ENCODE data around the gene CAMK2G. TPM values are rescaled to one million over a fixed set of nuclear protein-coding genes. Genes with fewer than 3 reads are reported as not detected.

CAMK2G gene
- total RNA-seq, 2 experiments from 2014 or later: 29.1 to 34.8 TPM

DNA sequence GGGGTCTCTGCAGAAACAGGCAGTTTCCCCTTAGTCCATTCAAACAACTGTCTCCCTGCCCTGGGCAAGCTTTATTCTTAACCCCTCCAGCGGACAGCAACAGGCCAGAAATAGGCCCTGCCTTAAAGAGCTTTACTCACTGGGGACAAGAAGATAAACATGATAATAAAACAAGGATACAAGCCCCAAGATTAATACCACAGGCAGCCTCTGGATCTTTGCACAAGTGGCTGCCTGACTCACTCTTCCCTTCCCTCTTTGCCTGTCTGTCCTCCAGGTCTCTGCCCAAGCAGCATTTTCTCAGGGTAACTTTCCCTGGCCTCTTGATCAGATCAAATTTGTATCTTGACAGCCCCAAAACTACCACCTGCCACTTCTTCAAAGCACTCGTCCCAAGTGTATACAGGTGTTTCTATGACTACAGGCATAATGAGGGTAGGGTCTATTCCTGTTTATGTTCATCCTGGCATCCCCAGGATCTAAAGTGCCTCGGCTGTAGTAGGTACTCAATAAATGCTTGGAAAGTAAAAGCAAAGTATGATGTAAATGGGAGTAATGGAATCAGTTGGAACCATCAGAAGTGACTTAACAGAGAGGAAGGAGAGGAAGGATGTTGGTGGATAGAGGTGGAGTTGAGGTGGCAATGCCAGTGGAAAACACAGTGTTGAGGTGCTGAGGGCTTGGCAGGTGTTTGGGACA, 7.0 kb upstream of the CAMK2G start:
- ChIA-PET CTCF (ENCODE audit: unreplicated experiment) (interaction anchor here (2.0 kb wide), 1 partner anchor 34 kb away, joined by 25 read pairs; no protein-coding TSS in a partner anchor), POLR2A (interaction anchor here (0.6 to 3.3 kb wide), 3 partner anchors 17 to 285 kb away, joined by 4 to 22 read pairs (median 13); no protein-coding TSS in a partner anchor)
- H3K9me2 ChIP-seq (ENCODE audit: insufficient read depth, low read length): no peaks in the 10 kb centered on the region
- no peaks in the 10 kb centered on the region for H3K36me3 ChIP-seq (ENCODE audit: insufficient read depth, low read length)
- H2AFZ ChIP-seq (ENCODE audit: low read length): no peak overlapping the region
- no peaks in the 10 kb centered on the region for H3K9me3 ChIP-seq (ENCODE audit: low read length)
- intact Hi-C loops (cut with micrococcal nuclease; ENCODE audit: unreplicated experiment): loop anchor here (10.0 kb wide), 1 partner anchor 353 kb away; no protein-coding TSS in a partner anchor
- DNase-seq (ENCODE audit: low spot score): no peak
- H3K27ac ChIP-seq (ENCODE audit: low read depth, low read length, poor library complexity, severe bottlenecking): no peak overlapping the region
- BruUV-seq (replicated peaks): no TSS peak
- peaks cover 7% of the 10 kb centered on the region for H3K4me1 ChIP-seq (ENCODE audit: insufficient read depth, low read length, poor library complexity, severe bottlenecking)
- H4K20me1 ChIP-seq (ENCODE audit: insufficient read depth, low read length): no peaks in the 10 kb centered on the region
- H3K4me2 ChIP-seq (ENCODE audit: low read length): no peak overlapping the region
- no peak for TF ChIP-seq EZH2phosphoT487 (IDR thresholded peaks at IDR 0.05; ENCODE audit: borderline replicate concordance, low read depth, low read length)
- TF ChIP-seq, protein P1, sequence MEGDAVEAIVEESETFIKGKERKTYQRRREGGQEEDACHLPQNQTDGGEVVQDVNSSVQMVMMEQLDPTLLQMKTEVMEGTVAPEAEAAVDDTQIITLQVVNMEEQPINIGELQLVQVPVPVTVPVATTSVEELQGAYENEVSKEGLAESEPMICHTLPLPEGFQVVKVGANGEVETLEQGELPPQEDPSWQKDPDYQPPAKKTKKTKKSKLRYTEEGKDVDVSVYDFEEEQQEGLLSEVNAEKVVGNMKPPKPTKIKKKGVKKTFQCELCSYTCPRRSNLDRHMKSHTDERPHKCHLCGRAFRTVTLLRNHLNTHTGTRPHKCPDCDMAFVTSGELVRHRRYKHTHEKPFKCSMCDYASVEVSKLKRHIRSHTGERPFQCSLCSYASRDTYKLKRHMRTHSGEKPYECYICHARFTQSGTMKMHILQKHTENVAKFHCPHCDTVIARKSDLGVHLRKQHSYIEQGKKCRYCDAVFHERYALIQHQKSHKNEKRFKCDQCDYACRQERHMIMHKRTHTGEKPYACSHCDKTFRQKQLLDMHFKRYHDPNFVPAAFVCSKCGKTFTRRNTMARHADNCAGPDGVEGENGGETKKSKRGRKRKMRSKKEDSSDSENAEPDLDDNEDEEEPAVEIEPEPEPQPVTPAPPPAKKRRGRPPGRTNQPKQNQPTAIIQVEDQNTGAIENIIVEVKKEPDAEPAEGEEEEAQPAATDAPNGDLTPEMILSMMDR (conservative IDR thresholded peaks at IDR 0.05; ENCODE audit: low read length): no peak
- H3K4me3 ChIP-seq (ENCODE audit: low read depth, low read length, poor library complexity, severe bottlenecking): no peak overlapping the region
- no peaks in the 10 kb centered on the region for H3K79me2 ChIP-seq (ENCODE audit: insufficient read depth, low read depth, low read length)

DNA sequence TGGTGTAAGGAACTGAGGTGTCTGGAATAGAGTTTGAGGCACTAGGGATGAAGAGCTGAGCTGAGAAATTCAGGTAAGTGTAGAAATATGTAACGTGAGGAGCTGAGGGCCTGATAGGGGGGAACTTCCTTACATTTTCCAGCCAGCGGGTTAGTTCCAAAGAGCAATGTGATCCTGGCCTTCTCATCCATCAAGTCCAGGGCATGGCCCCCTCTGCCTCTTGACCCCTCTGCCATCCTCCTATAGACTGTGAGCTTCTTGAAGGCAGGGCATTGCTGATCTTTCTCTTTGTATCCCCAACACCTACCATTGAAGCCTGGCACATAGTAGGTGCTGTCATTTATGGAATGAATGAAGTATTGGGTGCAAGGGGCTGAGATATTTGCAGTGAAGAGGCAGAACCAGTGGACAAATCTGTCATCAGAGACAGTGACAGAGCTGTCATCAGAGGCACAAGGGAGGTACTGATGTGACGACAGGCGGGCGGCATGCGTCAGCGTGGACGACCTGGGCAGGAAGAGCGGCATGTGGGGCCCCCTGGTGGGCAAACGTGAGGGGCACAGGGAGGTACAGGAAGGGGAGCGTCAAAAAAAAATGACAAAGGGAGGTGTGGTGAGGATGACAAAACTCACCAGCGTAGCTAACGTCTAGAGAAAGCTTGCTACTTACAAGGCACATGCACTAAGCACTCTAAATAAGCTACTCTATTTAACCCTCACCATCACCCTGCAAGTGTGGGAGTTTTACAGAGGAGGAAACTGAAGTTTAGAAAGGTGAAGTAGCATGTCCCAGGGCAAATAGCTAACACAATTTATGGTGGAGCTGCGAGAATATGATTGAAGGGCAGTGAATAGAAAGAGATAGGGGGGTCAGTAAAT, 5.2 kb upstream of the CAMK2G start:
- DNase-seq (ENCODE audit: low spot score): peak; percentile 91
- TF ChIP-seq EZH2phosphoT487 (IDR thresholded peaks at IDR 0.05; ENCODE audit: borderline replicate concordance, low read depth, low read length): no peak
- TF ChIP-seq, protein P1 (conservative IDR thresholded peaks at IDR 0.05; ENCODE audit: low read length): peak; percentile 97
- Histone ChIP-seq H3K4me1 (ENCODE audit: insufficient read depth, low read length, poor library complexity, severe bottlenecking) (peaks cover 15% of the 10 kb centered on the region), H4K20me1 (ENCODE audit: insufficient read depth, low read length) (no peaks in the 10 kb centered on the region), H2AFZ (ENCODE audit: low read length) (peak overlapping the region; percentile 68; the same call in 1 of the 2 replicates), H3K9me2 (ENCODE audit: insufficient read depth, low read length) (no peaks in the 10 kb centered on the region), H3K4me2 (ENCODE audit: low read length) (peak overlapping the region; percentile 18), H3K4me3 (ENCODE audit: low read depth, low read length, poor library complexity, severe bottlenecking) (no peak overlapping the region), H3K36me3 (ENCODE audit: insufficient read depth, low read length) (no peaks in the 10 kb centered on the region), H3K9me3 (ENCODE audit: low read length) (no peaks in the 10 kb centered on the region), H3K79me2 (ENCODE audit: insufficient read depth, low read depth, low read length) (no peaks in the 10 kb centered on the region), H3K27ac (ENCODE audit: low read depth, low read length, poor library complexity, severe bottlenecking) (no peak overlapping the region)
- intact Hi-C loops (cut with micrococcal nuclease; ENCODE audit: unreplicated experiment): loop anchor here (1.0 to 10.0 kb wide), 3 partner anchors 30 to 355 kb away; a partner anchor contains a TSS
- ChIA-PET POLR2A (interaction anchor here (0.7 to 3.3 kb wide), 16 partner anchors 10 to 271 kb away, joined by 3 to 22 read pairs (median 4); partner anchors contain the start of genes ADK and AP3M1), CTCF (ENCODE audit: unreplicated experiment) (interaction anchor here (0.6 to 2.1 kb wide), 21 partner anchors 14 to 230 kb away, joined by 3 to 25 read pairs (median 4); no protein-coding TSS in a partner anchor)
- BruUV-seq (replicated peaks): no TSS peak
